ENCODE data around the gene TP53I11.

- TF ChIP-seq CTCF (IDR thresholded peaks at IDR 0.05; ENCODE audit: low read depth, low read length): peak; percentile 52
- TF ChIP-seq POLR2A (IDR thresholded peaks at IDR 0.05; ENCODE audit: extremely low read depth, insufficient read length): no peak
These were observed 10.8 kb downstream of the TP53I11 start for GRCh38 chr11:44939673-44940395.

Measured in NB4 (cell line).